ENCODE data around the gene ZBP1.
A peak's percentile ranks its signal among the peaks of the same experiment; 100 is the strongest.
"Not testable (repeated sequence)": the region's sequence is repeated elsewhere in the genome, so short reads cannot be mapped to it uniquely, and the experiment has no call there.

ZBP1 gene

GRCh38 chr20:57647933-57648785, 27.9 kb upstream of the ZBP1 start:
- no peak for FAIRE-seq
- DNase-seq (ENCODE audit: low spot score): peak; percentile 5

DNA sequence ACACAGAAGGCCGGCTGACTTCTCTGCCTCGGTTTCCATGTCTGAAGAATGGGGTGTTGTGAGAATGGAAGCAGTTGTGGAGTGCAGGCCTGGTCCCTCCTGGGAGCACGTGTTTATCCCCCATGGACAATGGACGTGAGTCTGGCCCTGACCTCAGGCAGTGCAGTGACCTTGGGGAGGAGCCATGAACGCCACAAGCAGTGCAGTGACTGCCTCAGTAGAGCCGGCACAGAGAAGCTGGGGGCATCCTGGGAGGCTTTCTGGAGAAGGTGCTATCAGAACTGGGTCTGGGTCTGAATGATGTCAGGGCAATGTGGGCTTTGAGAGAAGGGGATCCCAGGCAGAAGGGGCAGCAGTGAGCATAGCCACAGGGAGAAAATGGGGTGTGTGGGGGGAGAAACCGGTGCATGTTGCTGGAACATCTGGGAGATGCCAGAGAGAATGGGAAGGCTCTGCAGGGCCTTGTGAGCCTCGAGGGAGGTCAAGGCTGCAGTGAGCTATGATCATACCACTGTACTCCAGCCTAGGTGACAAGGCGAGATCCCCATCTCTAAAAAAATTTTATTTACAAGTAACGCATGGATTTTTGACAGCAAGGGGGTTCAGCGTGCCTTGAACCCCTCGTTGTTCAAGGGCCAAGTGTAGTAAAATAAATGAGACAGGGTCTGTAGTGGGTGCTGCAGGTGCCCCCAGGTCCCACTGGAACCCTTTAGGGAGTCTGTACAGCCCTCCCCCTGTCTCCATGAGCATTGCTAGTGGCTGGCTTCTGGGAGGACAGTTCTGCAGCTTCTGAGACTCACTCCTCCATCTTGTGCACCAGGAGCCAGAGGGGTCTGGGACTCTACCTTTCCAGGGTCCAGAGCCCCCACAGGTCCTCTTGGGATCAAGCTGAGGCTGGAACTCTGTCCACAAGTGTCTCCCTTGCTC, 27.0 kb upstream of the ZBP1 start:
- DNase-seq (ENCODE audit: low spot score) (peak; percentile 8), FAIRE-seq (peak; percentile 56)

GRCh38 chr20:57638895-57639236, 18.6 kb upstream of the ZBP1 start:
- FAIRE-seq: peak; percentile 81
- no peak for DNase-seq (ENCODE audit: low spot score)

DNA sequence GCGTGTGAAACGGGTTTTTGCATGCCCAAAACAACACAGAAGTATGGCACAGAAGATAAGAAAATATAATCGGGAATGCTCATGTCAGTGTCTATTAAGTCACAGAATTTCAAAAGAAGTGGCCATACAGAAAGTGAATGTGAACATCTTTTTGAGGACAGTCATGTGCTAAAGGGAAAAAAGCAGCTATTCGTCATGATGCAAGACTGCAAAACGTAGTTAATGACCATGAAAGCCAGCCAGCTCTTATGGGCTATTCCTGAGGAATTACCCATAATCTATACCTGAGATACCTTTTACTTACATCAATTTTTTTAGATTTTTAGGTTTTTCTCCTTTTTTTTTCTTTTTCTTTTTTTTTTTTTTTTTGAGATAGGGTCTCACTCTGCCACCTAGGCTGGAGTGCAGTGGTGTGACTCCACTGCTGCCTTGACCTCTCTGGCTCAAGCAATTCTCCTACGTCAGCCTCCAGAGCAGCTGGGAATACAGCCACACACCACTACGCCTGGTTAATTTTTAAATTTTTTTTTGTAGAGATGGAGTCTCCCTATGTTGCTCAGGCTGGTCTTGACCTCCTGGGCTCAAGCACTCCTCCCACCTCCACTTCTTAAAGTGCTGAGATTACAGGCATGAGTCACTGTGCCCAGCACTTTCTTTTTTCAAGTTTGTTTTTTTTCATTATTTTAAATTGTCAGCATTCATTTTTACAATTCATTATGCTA, 18.1 kb upstream of the ZBP1 start:
- DNase-seq (ENCODE audit: low spot score) (no peak), FAIRE-seq (peak; percentile 17)

GRCh38 chr20:57633945-57634491, 13.8 kb upstream of the ZBP1 start:
- DNase-seq (ENCODE audit: low spot score) (no peak), FAIRE-seq (no peak)

- FAIRE-seq (peak; percentile 5), DNase-seq (ENCODE audit: low spot score) (no peak)
Measured at GRCh38 chr20:57632286-57632685, 12.1 kb upstream of the ZBP1 start.

DNA sequence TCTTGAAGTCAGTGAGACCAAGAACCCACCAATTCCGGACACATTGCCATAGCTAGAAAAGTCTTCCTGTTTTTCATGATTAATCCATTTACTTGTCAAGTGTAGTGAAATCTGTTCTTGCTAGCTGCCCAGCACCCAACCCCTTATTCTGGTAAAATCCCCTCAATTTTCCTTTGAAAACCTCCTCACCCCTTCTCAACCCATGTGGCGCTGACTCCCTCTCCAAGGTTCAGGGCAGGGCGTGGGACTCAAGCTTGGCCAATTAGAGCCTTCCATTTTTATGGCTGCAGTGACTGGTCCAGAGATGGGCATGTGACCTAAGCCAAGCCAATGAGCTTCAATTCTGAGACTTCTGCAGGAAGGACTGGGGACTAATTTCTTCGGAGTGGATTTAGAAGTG, 9.8 kb upstream of the ZBP1 start:
- no peak for FAIRE-seq

DNA sequence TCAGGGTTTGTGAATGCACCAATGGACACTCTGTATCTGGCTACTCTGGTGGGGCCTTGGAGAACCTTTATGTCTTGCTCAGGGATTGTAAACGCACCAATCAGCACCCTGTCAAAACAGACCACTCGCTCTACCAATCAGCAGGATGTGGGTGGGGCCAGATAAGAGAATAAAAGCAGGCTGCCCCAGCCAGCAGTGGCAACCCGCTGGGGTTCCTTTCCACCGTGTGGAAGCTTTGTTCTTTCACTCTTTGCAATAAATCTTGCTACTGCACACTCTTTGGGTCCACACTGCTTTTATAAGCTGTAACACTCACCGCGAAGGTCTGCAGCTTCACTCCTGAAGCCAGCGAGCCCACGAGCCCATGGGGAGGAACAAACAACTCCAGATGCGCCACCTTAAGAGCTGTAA, 9.3 kb upstream of the ZBP1 start:
- not testable (repeated sequence) for DNase-seq (ENCODE audit: low spot score)

More for the DNA sequence above, 9.8 kb upstream of the ZBP1 start:
- no peak for DNase-seq (ENCODE audit: low spot score)

DNA sequence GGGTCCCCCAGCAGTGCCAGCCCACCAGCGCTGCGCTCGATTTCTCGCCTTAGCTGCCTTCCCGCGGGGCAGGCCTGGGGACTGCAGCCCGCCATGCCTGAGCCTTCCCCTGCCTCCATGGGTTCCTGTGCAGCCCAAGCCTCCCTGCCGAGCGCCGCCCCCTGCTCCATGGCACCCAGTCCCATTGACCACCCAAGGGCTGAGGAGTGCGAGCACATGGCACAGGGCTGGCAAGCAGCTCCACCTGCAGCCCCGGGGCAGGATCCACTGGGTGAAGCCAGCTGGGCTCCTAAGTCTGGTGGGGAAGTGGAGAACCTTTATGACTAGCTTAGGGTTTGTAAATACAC, 8.7 kb upstream of the ZBP1 start:
- not testable (repeated sequence) for FAIRE-seq; DNase-seq (ENCODE audit: low spot score)

More for the DNA sequence above, 9.3 kb upstream of the ZBP1 start:
- not testable (repeated sequence) for FAIRE-seq

GRCh38 chr20:57628047-57628961, 8.1 kb upstream of the ZBP1 start:
- FAIRE-seq (no peak), DNase-seq (ENCODE audit: low spot score) (no peak)

DNA sequence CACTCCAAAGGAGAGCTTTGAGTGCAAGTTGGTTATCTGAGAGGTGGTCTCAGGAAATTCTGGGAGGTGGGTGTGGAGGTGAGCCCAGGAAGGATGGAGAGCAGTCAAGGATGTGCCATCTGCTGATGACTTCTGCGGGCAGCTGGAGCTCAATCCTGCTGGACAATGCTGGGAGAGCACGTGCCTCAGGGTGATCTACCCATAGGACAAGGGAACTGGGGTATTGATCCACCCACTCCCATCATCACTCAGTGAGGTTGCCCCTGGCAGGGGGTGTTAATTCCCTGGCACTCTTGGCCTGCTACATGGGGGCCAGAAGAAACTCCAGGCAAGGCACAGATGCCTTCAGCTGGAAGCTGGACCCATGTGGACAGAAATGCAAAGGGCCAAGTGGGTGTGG, 7.1 kb upstream of the ZBP1 start:
- no peak for DNase-seq (ENCODE audit: low spot score)

DNA sequence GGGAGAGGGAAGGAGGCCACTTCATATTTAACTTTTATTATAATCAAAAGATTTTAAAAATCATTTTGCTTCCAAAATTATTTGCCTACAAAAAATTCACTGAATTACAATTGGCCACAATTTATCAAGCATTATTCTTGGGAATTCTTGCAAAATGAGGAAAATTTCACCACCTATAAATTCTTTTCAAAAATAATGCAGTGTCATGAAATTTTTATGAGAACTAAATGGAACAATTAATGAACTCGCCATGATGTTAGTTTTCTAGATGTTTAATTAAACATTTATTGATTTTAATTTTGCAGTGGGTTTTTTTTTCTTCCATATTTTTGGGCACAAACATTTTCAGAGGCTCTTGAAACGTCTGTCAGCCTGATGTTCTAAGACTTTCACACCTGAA, 5.8 kb upstream of the ZBP1 start:
- FAIRE-seq (no peak), DNase-seq (ENCODE audit: low spot score) (no peak)

More for the DNA sequence above, 7.1 kb upstream of the ZBP1 start:
- no peak for FAIRE-seq

- no peak for FAIRE-seq
- DNase-seq (ENCODE audit: low spot score): no peak
Measured at GRCh38 chr20:57625181-57625958, 5.1 kb upstream of the ZBP1 start.

GRCh38 chr20:57624124-57624523, 3.9 kb upstream of the ZBP1 start:
- no peak for FAIRE-seq
- no peak for DNase-seq (ENCODE audit: low spot score)

DNA sequence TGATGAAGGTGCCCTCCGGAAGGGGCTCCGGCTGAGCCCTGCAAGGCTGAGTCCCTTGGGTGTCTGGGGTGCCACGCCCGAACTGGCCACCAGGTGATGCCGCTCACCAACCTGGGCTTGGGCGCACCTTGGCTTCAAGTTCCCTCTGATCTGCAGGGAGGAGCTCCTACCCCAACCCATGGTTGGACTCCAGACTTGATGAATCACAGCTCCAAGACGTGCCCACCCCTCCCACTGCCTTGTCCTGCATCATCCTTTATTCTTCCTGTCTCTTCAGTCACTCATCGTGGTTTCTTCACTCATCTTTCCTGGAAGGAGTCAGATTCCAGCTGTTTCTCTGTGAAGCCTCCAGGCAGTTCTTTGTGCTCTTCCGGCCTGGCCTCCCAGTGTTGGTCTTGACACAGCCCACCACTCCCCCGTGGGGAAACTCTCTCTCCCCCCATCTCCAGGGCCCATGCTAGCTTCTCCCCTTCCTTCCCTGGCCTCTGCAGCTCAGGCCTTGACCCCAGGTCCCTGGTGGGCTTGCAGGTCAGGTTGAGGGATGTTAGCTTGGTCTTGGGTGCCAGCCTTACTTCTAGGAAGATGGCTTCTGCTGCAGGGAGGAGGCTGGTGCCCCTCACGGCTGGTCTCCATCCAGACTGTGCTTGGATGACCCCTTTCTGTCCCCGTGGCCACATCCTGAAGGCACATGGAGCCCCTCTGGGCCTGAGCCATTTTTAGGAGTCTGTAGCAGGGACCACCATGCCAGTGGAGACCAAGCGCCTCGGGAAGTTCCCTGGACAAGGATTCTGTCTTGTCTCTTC, 2.6 kb upstream of the ZBP1 start:
- FAIRE-seq: peak; percentile 23

DNA sequence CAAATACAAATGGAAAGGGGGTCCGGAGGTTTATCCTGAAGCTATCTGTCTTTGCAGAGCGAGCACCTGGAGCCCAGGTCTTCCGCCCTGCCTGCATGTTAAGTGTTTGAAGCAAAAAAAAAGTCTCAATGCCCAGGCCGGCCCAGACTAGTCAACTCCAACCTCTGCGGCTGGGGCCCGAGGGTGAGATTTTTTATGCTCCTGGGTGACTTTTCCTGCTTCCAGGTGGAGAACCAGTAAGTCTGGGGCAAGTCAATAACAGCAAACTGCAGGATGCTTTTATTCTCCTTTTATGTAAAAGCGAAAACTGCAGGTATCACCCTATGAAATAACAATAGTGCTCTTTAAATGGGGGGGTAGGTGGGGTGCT, 2.0 kb upstream of the ZBP1 start:
- DNase-seq (ENCODE audit: low spot score) (no peak), FAIRE-seq (no peak)

More for the DNA sequence above, 2.6 kb upstream of the ZBP1 start:
- DNase-seq (ENCODE audit: low spot score): peak; percentile 94

DNA sequence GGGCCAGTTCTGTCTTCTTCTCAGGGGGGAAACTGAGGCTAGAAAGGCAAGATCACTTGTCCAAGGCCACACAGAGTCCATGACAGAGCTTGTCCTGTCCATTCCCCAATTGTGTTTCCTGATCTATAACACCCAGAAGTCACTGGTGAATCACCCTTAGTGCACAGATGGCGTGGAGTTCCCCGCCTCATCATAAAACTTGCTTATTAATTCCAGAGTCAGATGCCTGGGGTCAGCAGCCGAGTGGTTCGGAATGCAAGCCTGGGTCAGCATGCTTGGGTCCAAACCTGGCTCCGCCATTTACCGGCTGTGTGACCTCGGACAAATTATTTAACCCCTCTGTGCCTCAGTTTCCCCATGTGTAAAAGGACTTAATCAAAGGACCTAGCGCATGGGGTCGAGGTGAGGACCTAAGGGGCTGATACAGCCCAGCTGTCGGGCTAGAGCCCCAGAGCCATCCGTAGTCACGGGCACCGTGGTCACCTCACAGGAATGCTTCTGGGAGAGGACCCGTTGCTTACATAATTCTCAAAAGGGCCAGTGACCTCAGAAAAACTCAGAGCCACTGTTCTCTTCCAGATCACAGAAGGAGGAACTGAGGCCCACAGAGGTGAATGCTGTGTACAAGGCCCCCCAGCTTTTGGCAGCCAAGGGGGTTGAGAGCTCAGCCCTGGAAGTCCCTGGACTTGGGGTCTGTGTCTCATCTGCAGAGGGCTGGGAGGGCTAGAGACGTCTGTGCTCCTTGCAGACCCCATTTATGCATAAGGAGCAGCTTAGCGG, 1.4 kb upstream of the ZBP1 start:
- DNase-seq (ENCODE audit: low spot score) (no peak), FAIRE-seq (no peak)

DNA sequence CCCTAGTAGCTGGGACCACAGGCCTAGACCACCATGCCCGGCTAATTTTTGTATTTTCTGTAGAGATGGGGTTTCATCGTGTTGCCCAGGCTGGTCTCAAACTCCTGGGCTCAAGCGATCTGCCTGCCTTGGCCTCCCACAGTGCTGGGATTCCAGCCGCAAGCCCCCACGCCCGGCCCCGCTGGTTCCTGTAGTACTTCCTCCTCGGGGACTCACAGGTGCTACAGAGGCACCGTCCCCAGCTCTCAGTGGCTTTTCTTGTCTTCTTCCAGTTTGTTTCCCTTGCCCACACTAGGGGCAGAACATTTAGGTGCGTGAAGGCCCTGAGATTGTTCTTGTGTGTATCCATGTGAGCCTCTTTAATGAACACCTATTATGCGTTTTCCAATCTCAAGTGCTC, 773 bp upstream of the ZBP1 start:
- FAIRE-seq (no peak), DNase-seq (ENCODE audit: low spot score) (no peak)
